ENCODE data around the gene CNR1. TPM values are rescaled to one million over a fixed set of nuclear protein-coding genes. Genes with fewer than 3 reads are reported as not detected.

The CNR1 gene
- total and polyA plus RNA-seq, 2 donors (not counting 3 experiments of a cell fraction or from before 2014, with no cell fraction given), result 0.06 TPM; not detected in 1

DNA sequence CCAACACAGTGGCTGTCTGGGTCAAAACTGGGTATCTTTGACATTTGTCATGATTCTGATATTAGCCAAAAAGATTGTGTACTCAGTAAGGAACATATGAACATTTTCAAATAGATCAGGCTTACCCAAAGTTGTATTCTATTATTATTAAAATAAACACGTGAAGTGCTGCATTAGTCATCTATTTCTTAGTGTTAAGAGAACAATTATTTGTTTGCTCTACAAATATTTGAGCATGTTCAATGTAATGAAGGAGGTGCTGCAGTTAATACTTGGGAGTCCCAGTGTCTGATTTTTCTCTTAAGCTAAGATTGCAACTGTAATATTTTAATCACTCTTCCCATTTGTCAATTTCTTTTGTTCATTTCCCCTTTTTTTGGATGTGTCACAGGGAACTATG is 28.2 kb downstream of the CNR1 start:
- dilution Hi-C loops (cut with MboI; ENCODE audit: extremely low pct_ligation_motif_present, low sequenced_read_pairs) (no loop called here), intact Hi-C loops (cut with micrococcal nuclease) (no loop called here)
- Histone ChIP-seq H3K9me3 (replicated peaks; ENCODE audit: control insufficient read depth, insufficient read depth, low read length) (no peaks in the 10 kb centered on the region), H3K27ac (ENCODE audit: insufficient read depth, low read depth, low read length) (no peak overlapping the region), H4K20me1 (replicated peaks; ENCODE audit: control insufficient read depth, extremely low read depth, insufficient read depth, low read length) (no peaks in the 10 kb centered on the region), H3K27me3 (ENCODE audit: control insufficient read depth in 2 of 2, insufficient read depth in 2 of 2, low read length in 2 of 2) (no peaks in the 10 kb centered on the region), H3K4me1 (ENCODE audit: control insufficient read depth, extremely low read depth, insufficient read depth, low read length) (no peaks in the 10 kb centered on the region), H3K36me3 (ENCODE audit: control insufficient read depth in 2 of 2, extremely low read depth in 1 of 2, insufficient read depth in 2 of 2, low read length in 2 of 2) (no peaks in the 10 kb centered on the region), H3K9ac (replicated peaks; ENCODE audit: extremely low read depth, insufficient read depth, low read length) (no peak overlapping the region), H2AFZ (ENCODE audit: low read depth, low read length) (no peak overlapping the region), H3K4me3 (replicated peaks in 1 of 3; ENCODE audit: insufficient read depth in 1 of 3, low read depth in 1 of 3, low read length in 3 of 3) (no peak overlapping the region), H3K4me2 (ENCODE audit: insufficient read depth, low read length) (no peak overlapping the region), H3K9me1 (replicated peaks; ENCODE audit: control insufficient read depth, extremely low read depth, insufficient read depth, low read length) (no peaks in the 10 kb centered on the region), H3K79me2 (ENCODE audit: control insufficient read depth, insufficient read depth, low read length) (no peaks in the 10 kb centered on the region)
- ChIA-PET POLR2A (no interaction called here), CTCF (no interaction called here)
- TF ChIP-seq EZH2 (IDR thresholded peaks at IDR 0.05; ENCODE audit: borderline replicate concordance, low read depth, low read length, severe bottlenecking) (no peak), POLR2AphosphoS5 (IDR thresholded peaks at IDR 0.05; ENCODE audit: insufficient read depth, low read depth, low read length) (no peak), FOS (IDR thresholded peaks at IDR 0.05; ENCODE audit: borderline replicate concordance, insufficient read depth, low read length) (no peak), CTCF (IDR thresholded peaks at IDR 0.05; ENCODE audit: extremely low read depth in 1 of 2, insufficient read depth in 1 of 2, low read depth in 1 of 2, low read length in 2 of 2) (no peak), GATA2 (IDR thresholded peaks at IDR 0.05; ENCODE audit: insufficient read depth, insufficient read length, low read depth, low read length) (no peak), JUN (IDR thresholded peaks at IDR 0.05; ENCODE audit: borderline replicate concordance, insufficient read depth, insufficient read length, low read depth) (no peak), MYC (IDR thresholded peaks at IDR 0.05; ENCODE audit: low read depth, low read length) (no peak), POLR2A (IDR thresholded peaks at IDR 0.05; ENCODE audit: low read depth, low read length) (no peak), MAX (IDR thresholded peaks at IDR 0.05; ENCODE audit: insufficient read depth, insufficient read length) (no peak)
- DNase-seq (ENCODE audit: low read depth, low spot score), result no peak
- FAIRE-seq, result no peak
- no TSS peak for BruUV-seq (replicated peaks)
